NCI-H226 (cell line): ENCODE results near the gene AKAP6.
A peak's percentile ranks its signal among the peaks of the same experiment; 100 is the strongest.
"Not testable (repeated sequence)": the region's sequence is repeated elsewhere in the genome, so short reads cannot be mapped to it uniquely, and the experiment has no call there.

Source experiments
- DNase-seq: peaks from one replicate; pipeline ENCODE4 v3.0.0-alpha.2; 2015

The AKAP6 gene

DNA sequence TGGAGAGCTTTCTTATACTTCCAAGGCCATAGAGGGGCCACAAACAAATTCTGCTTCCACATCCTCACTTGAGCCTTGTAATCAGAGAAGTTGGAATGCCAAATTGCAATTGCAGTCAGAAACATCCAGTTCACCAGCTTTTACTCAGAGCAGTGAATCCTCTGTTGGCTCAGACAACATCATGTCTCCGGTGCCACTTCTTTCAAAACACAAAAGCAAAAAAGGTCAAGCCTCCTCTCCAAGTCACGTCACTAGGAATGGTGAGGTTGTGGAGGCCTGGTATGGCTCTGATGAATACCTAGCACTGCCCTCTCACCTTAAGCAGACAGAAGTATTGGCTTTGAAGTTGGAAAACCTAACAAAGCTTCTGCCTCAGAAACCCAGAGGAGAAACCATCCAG is 217.1 kb downstream of the AKAP6 start:
- DNase-seq, result no peak

DNA sequence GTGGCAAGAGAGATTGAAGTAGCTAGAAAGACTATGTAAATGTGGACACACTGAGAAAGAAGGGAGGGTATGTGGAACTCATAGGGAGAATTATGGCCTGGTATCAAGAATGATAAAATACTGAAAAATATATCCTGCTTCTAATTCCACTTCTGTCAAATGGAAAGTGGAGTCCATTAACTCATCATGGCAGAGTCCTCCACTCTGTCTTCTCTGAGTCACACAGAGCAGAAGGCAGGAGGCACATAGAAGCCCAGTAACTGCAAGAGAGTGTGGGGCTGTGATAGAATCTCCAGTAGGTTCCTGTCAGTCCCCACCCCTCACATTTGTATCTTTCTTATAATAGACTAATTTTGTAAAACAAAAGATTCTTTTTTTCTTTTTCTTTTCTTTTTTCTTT is 223.7 kb downstream of the AKAP6 start:
- DNase-seq, result no peak

DNA sequence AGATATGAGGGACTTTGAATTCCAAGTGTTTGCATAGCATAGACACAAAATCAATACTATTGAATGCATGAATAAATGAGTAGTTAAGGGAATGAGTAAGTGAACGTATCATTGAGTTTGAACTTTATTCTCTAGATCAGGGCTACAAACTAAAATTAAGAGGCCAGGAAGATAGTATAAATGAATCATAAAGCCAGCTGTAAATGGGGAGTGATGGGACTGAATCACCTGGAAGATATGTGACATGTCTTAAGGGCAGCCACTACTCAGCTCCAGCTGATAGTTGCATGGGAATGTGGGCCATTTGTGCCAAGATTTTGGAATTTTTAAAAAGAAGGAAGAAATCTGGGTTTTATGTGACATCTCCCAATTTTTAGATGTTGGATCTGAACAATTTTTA is 229.9 kb downstream of the AKAP6 start:
- DNase-seq, result no peak

DNA sequence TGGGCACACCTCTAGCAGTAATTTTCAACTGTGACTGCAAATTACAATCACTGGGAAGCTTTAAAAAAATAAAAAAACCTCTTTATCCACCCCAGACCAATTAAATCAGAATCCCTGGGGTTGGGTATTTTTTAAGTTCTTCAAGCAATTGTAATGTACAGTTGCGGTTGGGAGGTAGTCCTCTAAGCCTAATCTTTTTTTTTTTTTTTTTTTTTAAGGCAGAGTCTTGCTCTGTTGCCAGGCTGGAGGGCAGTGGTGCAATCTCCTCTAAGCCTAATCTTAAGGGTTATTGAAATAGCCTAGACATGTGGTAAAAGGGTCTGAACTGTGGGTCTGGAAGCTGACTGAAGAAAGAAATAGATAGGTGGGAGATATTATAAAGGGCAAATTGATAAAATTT is 230.5 kb downstream of the AKAP6 start:
- peak; percentile 21 for DNase-seq

DNA sequence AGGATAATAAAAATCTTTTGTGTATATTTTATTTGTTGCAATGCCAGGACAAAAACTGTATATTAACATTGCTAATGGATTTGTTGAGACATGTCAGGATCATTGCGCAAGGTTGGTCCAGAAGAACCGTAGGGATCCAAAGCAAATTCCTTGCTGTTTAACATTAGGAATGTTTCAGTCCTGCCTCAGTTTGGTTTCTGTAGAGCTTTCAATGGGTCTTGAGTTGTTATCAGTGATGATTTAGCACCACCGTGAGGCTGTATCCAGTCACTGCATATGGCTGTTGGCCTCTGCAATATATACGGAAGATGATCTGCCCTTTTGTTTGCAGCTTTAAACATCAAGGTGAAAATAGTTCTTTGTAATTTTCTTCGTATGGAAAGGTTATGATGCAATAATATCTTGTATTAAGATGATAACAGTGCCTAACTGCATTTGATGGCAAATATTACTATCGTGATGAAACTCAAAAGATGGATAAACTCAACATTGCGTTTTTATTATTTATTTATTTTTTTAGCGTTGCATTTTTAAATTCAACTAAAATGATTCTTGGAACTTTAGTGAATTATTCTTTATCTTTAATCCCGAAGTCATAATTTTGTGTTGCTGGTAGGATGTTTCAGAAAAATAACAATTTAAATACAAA is 231.2 kb downstream of the AKAP6 start:
- DNase-seq, result peak; percentile 67

DNA sequence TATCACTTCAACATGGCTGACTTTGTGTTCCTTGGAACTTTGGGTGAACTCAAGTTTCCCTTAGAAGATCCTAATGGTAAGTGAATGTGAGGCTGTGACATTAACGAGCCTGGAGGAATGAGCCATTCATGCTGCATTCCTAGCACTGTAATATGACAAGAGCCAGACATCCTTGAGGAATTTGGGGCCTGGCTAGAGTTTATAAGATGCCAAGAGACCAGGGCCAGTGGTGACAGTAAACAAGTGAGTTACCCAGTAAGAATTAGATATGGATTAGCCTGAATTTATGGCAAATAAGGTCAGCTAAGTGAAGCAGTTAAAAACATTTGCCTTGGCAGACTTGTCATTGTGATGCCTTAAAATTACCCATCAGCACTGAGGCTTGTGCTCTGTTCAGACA is 232.4 kb downstream of the AKAP6 start:
- DNase-seq, result no peak

DNA sequence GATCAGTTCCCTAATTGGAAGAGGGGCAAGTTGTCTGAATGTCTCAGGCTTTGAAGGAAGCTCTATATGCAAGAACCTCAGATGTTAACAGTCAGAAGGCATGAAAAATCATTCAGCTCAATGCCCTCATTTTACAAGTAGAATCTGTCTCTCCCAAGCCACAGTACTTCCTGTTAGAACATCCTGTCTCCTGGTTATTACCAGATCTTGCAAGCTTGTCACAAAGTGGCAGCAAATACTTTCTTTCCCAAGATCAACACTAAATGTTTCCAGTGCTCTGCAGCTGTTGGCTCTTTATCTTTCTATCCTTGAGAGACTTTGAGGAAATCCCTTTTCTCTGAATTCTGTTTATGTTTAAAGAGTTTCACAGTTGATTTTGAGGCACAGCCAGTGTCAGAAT is 235.5 kb downstream of the AKAP6 start:
- DNase-seq, result no peak

GRCh38 chr14:32565256-32565655 is 236.2 kb downstream of the AKAP6 start:
- DNase-seq, result no peak

DNA sequence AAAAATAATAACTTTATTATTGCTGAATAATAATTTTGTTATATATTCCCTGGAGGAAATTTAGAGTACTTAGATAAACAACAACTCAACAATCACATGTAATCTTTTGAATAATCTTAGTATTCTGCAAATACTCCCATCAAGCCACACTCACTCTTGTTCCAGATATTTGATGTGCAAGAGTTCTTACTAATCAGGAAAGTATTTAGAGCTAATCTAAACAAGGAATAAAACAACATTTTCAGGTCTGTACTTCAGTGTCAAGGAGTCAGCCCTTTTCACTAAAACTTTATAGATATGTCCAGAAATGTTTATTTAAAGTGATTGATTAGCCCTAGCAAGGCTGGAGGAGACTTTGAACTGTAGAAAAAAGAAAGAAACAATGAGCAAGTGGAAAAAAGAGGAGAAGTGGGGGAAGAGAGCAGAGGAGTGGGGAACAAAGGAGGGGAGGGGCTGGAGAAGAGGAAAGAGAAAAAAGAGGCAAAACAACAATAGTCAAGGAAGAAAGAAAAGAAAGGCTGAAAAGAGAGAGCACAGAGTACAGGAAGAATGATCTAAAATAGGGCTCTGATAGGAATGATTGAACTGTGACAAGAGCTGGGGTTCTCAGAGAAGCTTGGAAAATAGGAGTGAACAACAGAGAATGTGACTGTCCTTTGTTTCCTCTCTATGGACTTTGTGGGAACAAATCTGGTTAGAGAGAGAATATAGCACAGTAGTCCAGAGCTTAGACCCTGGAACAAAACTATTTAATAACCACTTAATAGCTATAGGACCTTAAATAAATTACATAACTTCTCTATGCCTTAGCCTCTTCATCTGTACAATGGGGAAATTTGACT is 238.7 kb downstream of the AKAP6 start:
- DNase-seq, result no peak

DNA sequence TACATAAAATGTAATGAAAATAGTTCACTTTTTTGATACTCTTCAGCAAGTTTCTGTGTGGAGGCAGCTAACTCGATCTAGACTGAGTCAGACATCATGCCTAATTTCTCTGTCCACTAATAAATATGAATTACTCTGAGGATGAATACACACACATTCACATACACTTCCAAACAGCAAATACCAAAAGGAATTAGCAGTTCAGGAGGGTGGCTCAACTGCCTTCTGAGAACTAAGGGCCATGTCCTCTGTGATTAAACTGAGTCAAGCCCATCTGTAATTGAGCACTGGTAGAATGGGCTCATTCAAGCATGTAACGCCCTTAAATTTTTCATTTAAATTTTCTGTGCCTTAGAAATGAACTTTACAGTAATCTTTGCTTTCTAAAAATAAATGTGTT is 242.5 kb downstream of the AKAP6 start:
- no peak for DNase-seq

DNA sequence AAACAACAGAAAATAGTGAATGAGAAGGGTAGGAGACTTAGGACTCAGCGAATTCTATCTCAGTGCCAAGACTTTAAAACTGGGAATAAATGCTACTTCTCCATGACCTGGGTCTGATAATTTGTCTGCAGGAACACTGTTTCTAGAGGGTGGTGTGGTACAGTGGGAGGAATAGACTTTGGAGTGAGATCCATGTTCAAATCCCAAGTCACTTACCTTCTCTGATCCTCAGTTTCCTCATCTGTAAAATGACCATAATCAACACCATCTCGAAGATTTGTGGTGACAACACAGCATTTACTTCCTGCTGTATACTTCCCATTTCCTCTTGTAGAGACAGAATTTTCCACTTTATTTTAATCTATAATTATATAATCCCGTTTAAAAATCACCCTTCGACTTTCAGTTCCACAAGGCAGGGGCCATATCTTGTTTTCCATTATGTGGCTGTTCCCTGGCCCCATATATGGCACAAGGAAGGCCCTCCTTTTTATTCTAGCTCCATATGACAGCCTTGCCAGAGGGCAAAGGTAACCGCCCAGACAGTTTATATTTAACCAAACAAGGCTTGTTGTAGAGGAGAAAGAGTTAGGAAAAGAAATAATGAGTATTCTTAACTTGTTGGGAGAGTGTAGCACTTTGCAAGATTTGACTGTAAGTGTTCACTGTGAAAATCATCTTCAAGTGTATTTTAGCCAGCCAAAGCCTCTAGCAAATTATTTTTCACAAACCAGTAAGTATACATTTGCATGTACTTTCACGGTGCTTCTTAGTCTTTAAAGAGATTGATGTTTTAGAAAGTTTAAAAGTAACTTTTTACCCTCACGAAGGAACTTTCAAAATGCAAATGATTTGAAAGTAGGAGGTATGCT is 243.1 kb downstream of the AKAP6 start:
- no peak for DNase-seq

DNA sequence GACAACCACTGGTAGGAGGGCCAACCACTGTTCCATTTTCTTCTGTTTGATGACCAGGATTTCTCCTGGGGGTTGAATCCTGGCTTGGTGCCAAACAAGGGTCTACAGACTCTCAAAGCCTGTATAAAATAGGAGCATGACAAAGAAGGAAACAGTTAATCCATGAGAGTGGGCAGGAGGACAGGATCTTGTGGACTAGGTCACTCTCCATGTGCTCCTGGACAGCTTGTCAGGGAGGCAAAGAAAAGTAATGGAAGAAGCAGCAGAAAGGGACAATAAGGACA is 243.7 kb downstream of the AKAP6 start:
- no peak for DNase-seq

DNA sequence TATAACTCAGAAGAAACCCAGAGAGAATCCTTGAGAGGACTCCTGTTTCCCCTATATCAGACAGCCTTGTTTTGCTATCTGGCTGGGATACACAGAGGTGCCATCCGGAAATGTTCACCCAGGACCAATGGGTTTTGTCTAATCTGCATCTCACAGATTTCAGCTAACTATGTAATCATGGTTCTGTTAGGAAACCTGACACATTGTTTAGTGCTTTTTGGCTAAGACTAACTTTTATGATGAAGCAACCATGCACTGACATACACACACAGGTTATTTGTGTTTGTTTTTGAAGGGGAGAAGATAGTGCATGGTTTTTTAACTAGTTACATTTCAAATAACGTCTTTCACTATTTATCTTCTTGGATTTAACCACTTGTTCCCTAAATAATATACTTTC is 245.2 kb downstream of the AKAP6 start:
- no peak for DNase-seq

DNA sequence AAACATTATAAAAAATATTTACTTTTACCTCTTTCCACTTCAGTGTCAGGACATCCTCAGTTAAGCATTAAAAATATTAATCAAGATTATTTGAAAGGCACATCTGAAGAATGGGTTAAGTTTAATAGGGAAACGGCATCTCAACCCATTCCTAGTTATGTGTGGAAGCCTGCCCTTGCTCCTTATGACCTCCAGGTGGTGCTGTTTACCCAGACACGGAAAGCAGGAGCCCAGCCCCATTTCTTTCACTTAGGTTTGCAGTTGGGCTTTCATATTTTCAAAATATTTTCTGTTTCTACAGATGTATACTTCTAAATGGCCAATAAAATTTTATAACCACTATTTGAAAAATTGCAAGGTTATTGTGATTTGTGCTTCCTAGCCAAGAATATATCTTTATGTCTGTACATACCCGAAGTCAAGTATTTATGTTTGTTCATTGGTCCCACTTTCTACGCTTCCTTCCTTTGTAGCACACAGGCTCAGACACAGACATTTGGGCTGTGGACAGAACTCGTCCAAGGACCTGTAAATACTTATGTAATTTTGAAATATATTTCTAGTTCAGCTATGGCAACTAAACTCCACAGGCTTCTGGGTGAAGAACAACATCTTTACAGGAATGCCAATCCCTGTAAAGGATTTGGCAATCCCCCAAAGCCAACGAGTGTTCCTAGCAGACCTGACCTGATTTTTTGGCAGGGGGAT is 247.1 kb downstream of the AKAP6 start:
- peak; percentile 39 for DNase-seq

- DNase-seq, result no peak
Observed at GRCh38 chr14:32576977-32577376, 247.9 kb downstream of the AKAP6 start.

DNA sequence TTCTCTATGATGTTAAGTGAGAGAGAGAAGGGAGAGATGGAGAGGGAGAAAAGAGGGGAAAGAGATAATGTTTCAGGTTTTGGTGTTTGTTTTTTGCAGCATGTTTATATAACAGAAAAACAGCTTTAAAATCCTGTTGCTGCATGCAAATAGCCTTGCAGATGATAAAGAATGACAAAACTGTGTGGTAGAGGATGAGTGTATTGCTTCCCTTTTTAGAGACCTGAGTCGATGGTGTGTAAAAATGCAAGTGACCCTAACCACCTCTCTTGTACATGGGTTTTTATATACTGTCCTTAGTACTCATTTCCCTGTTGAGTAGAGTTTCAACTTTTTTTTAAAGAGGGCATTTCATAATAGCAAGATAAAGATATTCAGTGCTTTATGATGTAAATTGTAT is 249.1 kb downstream of the AKAP6 start:
- DNase-seq, result no peak

GRCh38 chr14:32583427-32583826 is 254.3 kb downstream of the AKAP6 start:
- DNase-seq, result not testable (repeated sequence)

GRCh38 chr14:32584079-32584478 is 255.0 kb downstream of the AKAP6 start:
- DNase-seq, result no peak

DNA sequence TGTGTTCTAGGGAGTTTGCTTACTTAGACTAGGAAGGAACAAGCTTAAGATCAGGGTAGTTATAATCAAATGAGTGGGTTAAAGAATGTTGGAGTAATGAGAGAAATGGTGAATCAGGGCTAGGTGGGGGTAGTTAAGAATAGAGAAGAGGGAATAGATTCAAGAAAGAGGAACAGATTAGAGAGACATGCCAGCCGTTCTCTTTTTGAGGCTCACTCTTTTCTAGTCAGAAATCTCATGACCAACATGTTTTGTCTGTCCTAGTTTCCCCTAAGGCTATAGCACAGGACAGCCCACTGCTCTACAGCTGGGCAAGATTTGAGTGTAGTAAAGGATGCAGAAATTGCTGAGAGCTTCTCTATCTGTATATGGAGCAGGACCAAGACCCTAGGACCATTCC is 258.4 kb downstream of the AKAP6 start:
- DNase-seq, result no peak

GRCh38 chr14:32588448-32589320 is 259.6 kb downstream of the AKAP6 start:
- DNase-seq, result peak; percentile 21

- DNase-seq, result no peak
Observed at GRCh38 chr14:32590157-32590556, 261.1 kb downstream of the AKAP6 start.

GRCh38 chr14:32593290-32593942 is 264.3 kb downstream of the AKAP6 start:
- DNase-seq, result peak; percentile 71
